Measurements from ENCODE around the gene DLX6.
A peak's percentile ranks its signal among the peaks of the same experiment; 100 is the strongest.
"Not testable (repeated sequence)": the region's sequence is repeated elsewhere in the genome, so short reads cannot be mapped to it uniquely, and the experiment has no call there.

DLX6 gene

GRCh38 chr7:97024209-97025129 is 19.1 kb downstream of the DLX6 start, which contains the start of gene DLX5:
Gene DLX5 (minus strand): TSS chr7:97024831. CDS start chr7:97024623, 208 bp downstream.
- no peak for DNase-seq

GRCh38 chr7:97025130-97025499 is 19.8 kb downstream of the DLX6 start:
- no peak for DNase-seq

- DNase-seq, result no peak
Measured at GRCh38 chr7:97025983-97026714, 20.8 kb downstream of the DLX6 start.

- no peak for DNase-seq
Measured at GRCh38 chr7:97026715-97027426, 21.5 kb downstream of the DLX6 start.

GRCh38 chr7:97027427-97028234 is 22.3 kb downstream of the DLX6 start:
- DNase-seq, result peak; percentile 74

GRCh38 chr7:97034213-97034852 is 29.0 kb downstream of the DLX6 start:
- DNase-seq, result not testable (repeated sequence)

GRCh38 chr7:97039374-97040065 is 34.2 kb downstream of the DLX6 start:
- no peak for DNase-seq

- DNase-seq, result no peak
Measured at GRCh38 chr7:97043281-97043680, 37.9 kb downstream of the DLX6 start.

Measured in CD4-positive, alpha-beta T cell treated with Interleukin-17A for 4 hours (primary cell).